Measurements from ENCODE around the gene CHML.

Gene CHML

GRCh38 chr1:241645199-241645598, 5.0 kb upstream of the CHML start:
- FAIRE-seq = no peak

- FAIRE-seq = no peak
Measured at GRCh38 chr1:241644259-241644658, 4.1 kb upstream of the CHML start.

- FAIRE-seq = no peak
Measured at GRCh38 chr1:241642593-241642944, 2.4 kb upstream of the CHML start.

- no peak for FAIRE-seq
Measured at GRCh38 chr1:241641773-241642592, 1.8 kb upstream of the CHML start.

GRCh38 chr1:241640867-241641622, 876 bp upstream of the CHML start:
- no peak for FAIRE-seq

- no peak for FAIRE-seq
Measured at GRCh38 chr1:241639623-241640148, 483 bp downstream of the CHML start.

GRCh38 chr1:241638909-241639622, 1.1 kb downstream of the CHML start:
- no peak for FAIRE-seq

GRCh38 chr1:241638099-241638682, 2.0 kb downstream of the CHML start:
- FAIRE-seq = no peak

- no peak for FAIRE-seq
Measured at GRCh38 chr1:241637604-241638003, 2.6 kb downstream of the CHML start.

GRCh38 chr1:241637046-241637590, 3.1 kb downstream of the CHML start:
- FAIRE-seq = no peak

GRCh38 chr1:241636291-241636690, 3.9 kb downstream of the CHML start:
- FAIRE-seq = no peak

GRCh38 chr1:241635556-241636152, 4.5 kb downstream of the CHML start:
- FAIRE-seq = no peak

GRCh38 chr1:241632987-241633386, 7.2 kb downstream of the CHML start:
- FAIRE-seq = no peak

- FAIRE-seq = no peak
Measured at GRCh38 chr1:241631674-241632073, 8.5 kb downstream of the CHML start.

GRCh38 chr1:241630899-241631298, 9.3 kb downstream of the CHML start:
- FAIRE-seq = peak; percentile 58

- FAIRE-seq = no peak
Measured at GRCh38 chr1:241630476-241630875, 9.7 kb downstream of the CHML start.

GRCh38 chr1:241630005-241630404, 10.2 kb downstream of the CHML start:
- no peak for FAIRE-seq

- peak; percentile 93 for FAIRE-seq
Measured at GRCh38 chr1:241627453-241628259, 12.5 kb downstream of the CHML start.

GRCh38 chr1:241624935-241625334, 15.2 kb downstream of the CHML start:
- FAIRE-seq = no peak

GRCh38 chr1:241622669-241623068, 17.5 kb downstream of the CHML start:
- no peak for FAIRE-seq

GRCh38 chr1:241617426-241617825, 22.7 kb downstream of the CHML start:
- FAIRE-seq = no peak
